ENCODE measurements around the gene PRRC2B.
"Not testable (repeated sequence)": the region's sequence is repeated elsewhere in the genome, so short reads cannot be mapped to it uniquely, and the experiment has no call there.

The PRRC2B gene

DNA sequence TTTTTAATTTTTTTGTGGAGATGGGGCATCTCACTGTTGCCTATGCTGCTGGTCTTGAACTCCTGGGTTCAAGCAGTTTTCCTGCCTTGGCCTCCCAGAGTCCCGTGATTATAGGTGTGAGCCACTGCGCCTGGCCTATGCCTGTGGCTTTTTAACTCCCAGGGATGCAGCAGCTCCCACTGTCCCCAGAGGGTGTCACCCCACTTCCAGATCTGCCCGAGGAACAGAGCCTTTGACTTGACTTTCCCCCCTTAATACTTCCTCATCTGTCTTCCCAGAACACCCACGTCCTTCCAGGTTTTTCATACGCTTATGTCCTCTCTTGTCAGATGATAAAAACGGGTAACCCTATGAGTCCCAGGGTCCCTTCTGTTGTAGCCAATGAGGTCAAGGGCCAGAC lies 7.6 kb upstream of the PRRC2B start:
- no peak for DNase-seq (ENCODE audit: low read depth, low spot score)

- no peak for DNase-seq (ENCODE audit: low read depth, low spot score)
Measured at GRCh38 chr9:131387394-131387793, 6.5 kb upstream of the PRRC2B start.

GRCh38 chr9:131391020-131391419 lies 2.9 kb upstream of the PRRC2B start:
- DNase-seq (ENCODE audit: low read depth, low spot score): no peak

DNA sequence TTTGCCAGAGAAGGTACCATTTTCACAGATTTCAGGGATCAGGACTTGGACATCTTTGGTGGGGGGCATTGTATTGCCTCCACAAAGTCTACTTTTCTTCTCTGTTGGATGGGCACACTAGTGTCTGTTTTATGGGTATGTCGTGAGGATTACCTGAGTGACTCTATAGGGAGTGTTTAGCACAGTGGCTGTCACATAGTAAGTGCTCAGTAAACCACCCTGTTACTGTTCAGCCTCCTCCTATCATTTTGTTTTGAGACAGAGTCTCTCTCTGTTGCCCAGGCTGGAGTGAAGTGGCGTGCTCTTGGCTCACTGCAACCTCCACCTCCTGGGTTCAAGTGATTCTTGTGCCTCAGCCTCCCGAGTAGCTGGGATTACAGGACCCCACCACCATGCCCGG lies 2.4 kb upstream of the PRRC2B start:
- no peak for DNase-seq (ENCODE audit: low read depth, low spot score)

DNA sequence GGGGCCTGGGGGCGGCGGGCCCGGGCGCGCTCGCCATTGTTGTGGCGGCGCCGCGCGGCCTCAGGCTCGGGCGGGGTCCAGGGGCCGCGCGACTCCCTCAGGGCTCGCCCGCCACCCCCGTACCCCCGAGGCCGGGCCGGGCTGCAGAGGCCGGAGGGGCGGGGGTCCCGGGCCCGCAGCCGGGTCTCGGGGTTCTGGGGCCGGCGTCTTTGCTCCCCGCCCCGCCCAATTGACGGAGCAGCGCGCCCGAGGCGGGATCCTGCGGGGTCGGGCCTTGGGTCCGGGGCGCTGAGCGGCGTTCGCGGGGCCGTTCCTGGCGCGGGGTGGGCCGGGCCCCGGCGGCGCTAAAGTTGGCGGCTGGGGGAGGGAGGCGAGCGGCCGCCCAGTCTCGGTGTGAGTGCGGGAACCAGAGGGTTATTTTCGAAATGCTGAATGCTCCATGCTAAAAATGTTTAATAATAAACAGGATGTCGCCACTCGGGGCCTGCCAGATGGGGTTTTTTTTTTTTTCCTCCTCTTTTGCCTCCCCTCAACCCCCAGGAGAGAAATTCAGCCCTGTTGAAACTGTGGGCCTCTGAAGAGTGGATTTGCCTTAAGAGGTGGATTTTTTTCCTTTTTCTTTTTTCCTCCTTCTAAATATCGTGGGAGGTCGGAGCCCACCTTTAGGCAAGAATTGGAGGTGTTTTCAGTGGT lies 724 bp downstream of the PRRC2B start:
- DNase-seq (ENCODE audit: low read depth, low spot score): no peak

GRCh38 chr9:131395157-131396098 lies 1.5 kb downstream of the PRRC2B start:
- no peak for DNase-seq (ENCODE audit: low read depth, low spot score)

- not testable (repeated sequence) for DNase-seq (ENCODE audit: low read depth, low spot score)
Measured at GRCh38 chr9:131396099-131396479, 2.2 kb downstream of the PRRC2B start.

- no peak for DNase-seq (ENCODE audit: low read depth, low spot score)
Measured at GRCh38 chr9:131396626-131397025, 2.7 kb downstream of the PRRC2B start.

- DNase-seq (ENCODE audit: low read depth, low spot score): no peak
Measured at GRCh38 chr9:131397100-131397790, 3.4 kb downstream of the PRRC2B start.

- DNase-seq (ENCODE audit: low read depth, low spot score): no peak
Measured at GRCh38 chr9:131398204-131398603, 4.3 kb downstream of the PRRC2B start.

DNA sequence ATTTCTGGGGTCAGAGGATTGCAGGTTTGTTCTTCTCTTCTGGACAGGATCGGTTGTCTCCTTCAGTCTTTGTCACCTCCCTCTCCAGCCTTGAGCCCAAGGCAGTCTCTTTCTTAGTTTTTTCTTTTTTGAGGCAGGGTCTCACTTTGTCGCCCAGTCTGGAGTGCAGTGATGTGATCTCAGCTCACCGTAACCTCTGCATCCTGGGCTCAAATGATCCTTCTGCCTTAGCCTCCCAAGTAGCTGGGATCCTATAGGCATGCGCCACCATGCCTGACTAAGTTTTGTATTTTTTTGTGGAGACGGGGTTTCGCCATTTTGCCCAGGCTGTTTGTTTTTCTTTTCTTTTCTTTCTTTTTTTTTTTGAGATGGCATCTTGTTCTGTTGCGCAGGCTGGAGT lies 6.1 kb downstream of the PRRC2B start:
- no peak for DNase-seq (ENCODE audit: low read depth, low spot score)

GRCh38 chr9:131400627-131401026 lies 6.7 kb downstream of the PRRC2B start:
- no peak for DNase-seq (ENCODE audit: low read depth, low spot score)

- DNase-seq (ENCODE audit: low read depth, low spot score): no peak
Measured at GRCh38 chr9:131402073-131402472, 8.2 kb downstream of the PRRC2B start.

DNA sequence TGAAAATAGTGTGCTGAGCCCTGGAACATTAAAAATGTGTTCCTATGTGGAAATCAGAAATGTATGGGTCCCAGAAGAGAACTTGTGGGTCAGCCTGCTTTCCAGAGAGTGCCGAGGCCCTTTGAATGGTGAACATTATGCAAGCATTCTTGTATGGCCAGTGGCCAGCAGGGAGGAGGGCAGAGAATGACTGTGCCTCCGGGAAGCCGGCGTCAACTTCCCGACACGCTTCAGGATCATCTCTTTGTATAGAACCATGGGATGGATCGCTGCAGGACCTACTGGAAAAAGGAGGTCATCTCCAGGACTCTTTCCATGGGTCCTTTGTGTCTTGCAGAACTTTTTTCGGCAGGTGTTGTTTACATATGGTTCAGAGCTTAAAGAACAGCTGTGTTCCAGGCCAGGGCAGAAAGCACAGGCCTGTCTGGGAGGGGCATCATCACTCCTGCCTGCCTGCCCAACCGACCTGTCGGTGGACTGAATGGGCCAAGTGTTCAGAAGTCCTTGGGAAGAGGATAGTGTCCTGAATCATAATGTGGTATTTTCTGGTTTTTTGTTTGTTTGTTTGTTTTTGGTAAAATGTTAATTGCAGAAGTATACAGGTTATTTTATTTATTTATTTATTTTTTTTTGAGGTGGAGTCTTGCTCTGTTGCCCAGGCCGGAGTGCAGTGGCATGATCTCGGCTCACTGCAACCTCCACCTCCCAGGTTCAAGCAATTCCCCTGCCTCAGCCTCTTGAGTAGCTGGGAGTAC lies 9.0 kb downstream of the PRRC2B start:
- DNase-seq (ENCODE audit: low read depth, low spot score): peak; percentile 63

GRCh38 chr9:131403493-131403773 lies 9.5 kb downstream of the PRRC2B start:
- no peak for DNase-seq (ENCODE audit: low read depth, low spot score)

GRCh38 chr9:131404581-131404980 lies 10.7 kb downstream of the PRRC2B start:
- DNase-seq (ENCODE audit: low read depth, low spot score): no peak

GRCh38 chr9:131404987-131405386 lies 11.1 kb downstream of the PRRC2B start:
- DNase-seq (ENCODE audit: low read depth, low spot score): no peak

DNA sequence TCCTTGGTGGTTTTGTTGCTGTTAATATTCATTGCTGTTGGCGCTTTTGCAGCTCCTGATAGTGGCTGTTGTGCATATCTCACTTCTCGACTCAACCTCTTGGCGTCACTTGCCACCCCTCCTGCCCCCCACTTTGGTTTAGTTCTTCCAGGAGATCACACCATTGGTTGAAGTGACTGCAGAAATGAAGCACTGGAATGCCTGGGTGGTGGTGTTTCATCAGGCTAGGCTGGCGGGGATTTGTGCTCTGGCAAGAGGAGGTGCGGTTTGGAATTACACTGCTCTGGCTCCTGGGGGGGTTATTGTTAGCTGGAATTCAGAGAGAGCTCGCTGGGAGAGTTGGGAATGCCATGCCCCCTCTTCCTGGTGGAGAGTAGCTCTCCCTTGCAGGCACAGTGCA lies 11.5 kb downstream of the PRRC2B start:
- no peak for DNase-seq (ENCODE audit: low read depth, low spot score)

DNA sequence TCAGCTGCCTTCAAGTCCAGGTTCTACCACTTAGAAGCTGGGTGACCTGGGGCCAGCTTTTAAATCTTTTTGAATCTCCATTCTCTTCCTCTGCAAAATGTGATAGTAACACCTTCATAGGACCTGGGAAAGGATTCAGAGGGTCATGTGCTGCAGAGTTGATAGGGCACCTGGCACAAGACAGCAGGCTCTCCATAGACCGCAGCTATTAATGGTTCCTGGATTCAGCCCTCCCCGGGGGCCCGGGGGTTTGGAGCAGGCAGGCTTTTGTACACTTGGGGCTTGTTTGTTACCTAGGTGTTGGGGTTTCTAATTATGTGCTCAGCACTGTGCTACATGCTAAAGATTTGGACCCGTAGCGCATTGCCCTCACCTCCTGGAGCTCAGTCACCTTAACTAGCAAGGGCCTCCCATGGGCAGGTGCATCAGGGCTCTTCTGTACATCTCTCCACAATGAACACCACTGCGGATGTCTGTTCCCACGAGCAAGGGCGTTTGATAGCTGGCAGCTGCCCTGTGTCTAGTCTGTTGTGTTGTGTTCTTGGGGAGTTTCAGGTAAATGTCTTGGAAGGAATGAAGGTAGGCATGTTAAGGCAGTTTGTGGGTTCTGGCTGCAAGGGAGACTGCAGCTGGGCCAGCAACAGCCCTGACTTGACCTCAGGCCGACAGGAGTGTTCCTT lies 12.1 kb downstream of the PRRC2B start:
- no peak for DNase-seq (ENCODE audit: low read depth, low spot score)

- DNase-seq (ENCODE audit: low read depth, low spot score): no peak
Measured at GRCh38 chr9:131406563-131407436, 12.9 kb downstream of the PRRC2B start.
